GM21737 (cell line): ENCODE measurements around the gene STUM.
"Not testable (repeated sequence)": the region's sequence is repeated elsewhere in the genome, so short reads cannot be mapped to it uniquely, and the experiment has no call there.

Source experiments
- ATAC-seq: cut with Tn5 transposase; IDR thresholded peaks from one replicate; pipeline ENCODE4 v1.9.1; 2021; ENCODE audit warnings: mild to moderate bottlenecking, moderate library complexity; ENCODE audit not compliant: unreplicated experiment

STUM gene

GRCh38 chr1:226548256-226549093 is at the start of gene STUM:
TSS of gene STUM (plus strand) at chr1:226548764. CDS start at chr1:226548905, 141 bp downstream.
- no peak for ATAC-seq

GRCh38 chr1:226499699-226500098 is 48.9 kb upstream of the STUM start:
- ATAC-seq = not testable (repeated sequence)

GRCh38 chr1:226506021-226506420 is 42.5 kb upstream of the STUM start:
- no peak for ATAC-seq

GRCh38 chr1:226506921-226507320 is 41.6 kb upstream of the STUM start:
- ATAC-seq = no peak

GRCh38 chr1:226510453-226510852 is 38.1 kb upstream of the STUM start:
- ATAC-seq = no peak

- no peak for ATAC-seq
Observed at GRCh38 chr1:226511296-226511695, 37.3 kb upstream of the STUM start.

- ATAC-seq = no peak
Observed at GRCh38 chr1:226512076-226512728, 36.4 kb upstream of the STUM start.

GRCh38 chr1:226518375-226518774 is 30.2 kb upstream of the STUM start:
- ATAC-seq = no peak

- ATAC-seq = no peak
Observed at GRCh38 chr1:226519135-226519534, 29.4 kb upstream of the STUM start.

- ATAC-seq = no peak
Observed at GRCh38 chr1:226519716-226520598, 28.6 kb upstream of the STUM start.

GRCh38 chr1:226520640-226521355 is 27.8 kb upstream of the STUM start:
- no peak for ATAC-seq

- ATAC-seq = no peak
Observed at GRCh38 chr1:226523646-226524406, 24.7 kb upstream of the STUM start.

- no peak for ATAC-seq
Observed at GRCh38 chr1:226524547-226524946, 24.0 kb upstream of the STUM start.

GRCh38 chr1:226525750-226526149 is 22.8 kb upstream of the STUM start:
- no peak for ATAC-seq

GRCh38 chr1:226526801-226527595 is 21.6 kb upstream of the STUM start:
- ATAC-seq = no peak

- no peak for ATAC-seq
Observed at GRCh38 chr1:226529891-226530290, 18.7 kb upstream of the STUM start.

GRCh38 chr1:226530591-226530990 is 18.0 kb upstream of the STUM start:
- ATAC-seq = no peak

- ATAC-seq = no peak
Observed at GRCh38 chr1:226531360-226532093, 17.0 kb upstream of the STUM start.
